Hepatocyte (in vitro differentiated cells): Measurements from ENCODE around the gene C14orf93.

Experiments used
- EZH2 ChIP-seq: fragments of 200-600 bp; sonication (generic); IDR thresholded peaks from 2 replicates; pipeline ENCODE4 v1.6.1; 2016; ENCODE audit warnings: antibody characterized with exemption, mild to moderate bottlenecking, borderline replicate concordance
- EZH2phosphoT487 ChIP-seq: fragments of 200-600 bp; sonication (generic); IDR thresholded peaks from one replicate; pipeline ENCODE4 v1.6.1; 2018; ENCODE audit warnings: antibody characterized with exemption, mild to moderate bottlenecking, low read depth, moderate library complexity; ENCODE audit not compliant: unreplicated experiment, severe bottlenecking
- TF ChIP-seq, protein P1 (sequence below): fragments of 200-600 bp; sonication (generic); IDR thresholded peaks from 2 replicates; pipeline ENCODE4 v1.5.1; 2016; ENCODE audit warnings: antibody characterized with exemption, mild to moderate bottlenecking; ENCODE audit not compliant: poor library complexity

DNA sequence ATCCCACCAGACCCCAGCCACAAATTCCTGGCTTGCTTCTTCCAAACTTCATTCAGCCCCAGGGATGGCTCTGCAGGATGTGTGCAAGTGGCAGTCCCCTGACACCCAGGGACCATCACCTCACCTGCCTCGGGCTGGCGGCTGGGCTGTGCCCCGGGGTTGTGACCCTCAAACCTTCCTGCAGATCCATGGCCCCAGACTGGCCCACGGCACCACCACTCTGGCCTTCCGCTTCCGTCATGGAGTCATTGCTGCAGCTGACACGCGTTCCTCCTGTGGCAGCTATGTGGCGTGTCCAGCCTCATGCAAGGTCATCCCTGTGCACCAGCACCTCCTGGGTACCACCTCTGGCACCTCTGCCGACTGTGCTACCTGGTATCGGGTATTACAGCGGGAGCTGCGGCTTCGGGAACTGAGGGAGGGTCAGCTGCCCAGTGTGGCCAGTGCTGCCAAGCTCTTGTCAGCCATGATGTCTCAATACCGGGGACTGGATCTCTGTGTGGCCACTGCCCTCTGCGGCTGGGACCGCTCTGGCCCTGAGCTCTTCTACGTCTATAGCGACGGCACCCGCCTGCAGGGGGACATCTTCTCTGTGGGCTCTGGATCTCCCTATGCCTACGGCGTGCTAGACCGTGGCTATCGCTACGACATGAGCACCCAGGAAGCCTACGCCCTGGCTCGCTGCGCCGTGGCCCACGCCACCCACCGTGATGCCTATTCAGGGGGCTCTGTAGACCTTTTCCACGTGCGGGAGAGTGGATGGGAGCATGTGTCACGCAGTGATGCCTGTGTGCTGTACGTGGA lies 32.4 kb upstream of the C14orf93 start, which contains the start of gene PSMB11:
- no peak for TF ChIP-seq EZH2
- no peak for TF ChIP-seq EZH2phosphoT487
- TF ChIP-seq, protein P1, sequence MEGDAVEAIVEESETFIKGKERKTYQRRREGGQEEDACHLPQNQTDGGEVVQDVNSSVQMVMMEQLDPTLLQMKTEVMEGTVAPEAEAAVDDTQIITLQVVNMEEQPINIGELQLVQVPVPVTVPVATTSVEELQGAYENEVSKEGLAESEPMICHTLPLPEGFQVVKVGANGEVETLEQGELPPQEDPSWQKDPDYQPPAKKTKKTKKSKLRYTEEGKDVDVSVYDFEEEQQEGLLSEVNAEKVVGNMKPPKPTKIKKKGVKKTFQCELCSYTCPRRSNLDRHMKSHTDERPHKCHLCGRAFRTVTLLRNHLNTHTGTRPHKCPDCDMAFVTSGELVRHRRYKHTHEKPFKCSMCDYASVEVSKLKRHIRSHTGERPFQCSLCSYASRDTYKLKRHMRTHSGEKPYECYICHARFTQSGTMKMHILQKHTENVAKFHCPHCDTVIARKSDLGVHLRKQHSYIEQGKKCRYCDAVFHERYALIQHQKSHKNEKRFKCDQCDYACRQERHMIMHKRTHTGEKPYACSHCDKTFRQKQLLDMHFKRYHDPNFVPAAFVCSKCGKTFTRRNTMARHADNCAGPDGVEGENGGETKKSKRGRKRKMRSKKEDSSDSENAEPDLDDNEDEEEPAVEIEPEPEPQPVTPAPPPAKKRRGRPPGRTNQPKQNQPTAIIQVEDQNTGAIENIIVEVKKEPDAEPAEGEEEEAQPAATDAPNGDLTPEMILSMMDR = no peak
